Heart right ventricle (tissue), 16 donors: ENCODE data around the gene CIAPIN1. TPM values are rescaled to one million over a fixed set of nuclear protein-coding genes. Genes with fewer than 3 reads are reported as not detected.

Experiments
- ATAC-seq, 8 donors: fragments of 200-7000 bp; cut with Tn5 transposase; one replicate each; pipeline ENCODE4 v1.9.1; 2020; ENCODE audit warnings: mild to moderate bottlenecking in 8 of 8, moderate library complexity in 8 of 8, moderate number of reproducible peaks in 1 of 8
- DNase-seq, 2 donors: peaks; one replicate each; pipeline ENCODE4 v3.0.0-alpha.2; 2020
- H3K27ac ChIP-seq, 10 donors: fragments of 200-600 bp; sonication (generic) in 2 of 10; one replicate each; pipeline versions ENCODE4 v1.5.0 to v1.8.0; 2020 to 2022; ENCODE audit warnings: mild to moderate bottlenecking in 3 of 10
- H3K27me3 ChIP-seq, 7 donors: fragments of 200-600 bp; one replicate each; pipeline ENCODE4 v1.8.0; 2021 to 2022; ENCODE audit warnings: mild to moderate bottlenecking in 2 of 7
- H3K36me3 ChIP-seq, 9 donors: fragments of 200-600 bp; sonication (generic) in 1 of 9; one replicate each; pipeline versions ENCODE4 v1.5.0 to v1.8.0; 2020 to 2022; ENCODE audit warnings: mild to moderate bottlenecking in 2 of 9
- H3K4me1 ChIP-seq, 9 donors: fragments of 200-600 bp; sonication (generic) in 1 of 9; one replicate each; pipeline versions ENCODE4 v1.5.0 to v1.8.0; 2020 to 2022; ENCODE audit warnings: mild to moderate bottlenecking in 4 of 9
- H3K4me3 ChIP-seq, 10 donors: fragments of 200-600 bp; sonication (generic) in 2 of 10; one replicate each; pipeline versions ENCODE4 v1.5.0 to v1.8.0; 2020 to 2022; ENCODE audit warnings: mild to moderate bottlenecking in 7 of 10, moderate library complexity in 2 of 10
- H3K9me3 ChIP-seq, 11 donors: fragments of 200-600 bp in 10 of 11; sonication (generic) in 2 of 11; one replicate each; pipeline versions ENCODE4 v1.5.0 to v1.8.0; 2013 to 2022; ENCODE audit warnings: mild to moderate bottlenecking in 2 of 11, control low read depth in 1 of 11, moderate library complexity in 1 of 11
- CTCF ChIP-seq, 9 donors: fragments of 200-600 bp; sonication (generic) in 2 of 9; IDR thresholded peaks; one replicate each; pipeline versions ENCODE4 v1.5.0 to v1.8.0; 2021 to 2022; ENCODE audit warnings: antibody characterized with exemption in 9 of 9, mild to moderate bottlenecking in 5 of 9, moderate library complexity in 1 of 9
- WGBS, 2 donors: extraction: QIAGEN DNeasy Blood & Tissue Kit; methylation state at CpG; one replicate each; pipeline ENCODE4 v1.1.7; 2013; ENCODE audit warnings: inconsistent platforms in 1 of 2; 5-methylcytosine and 5-hydroxymethylcytosine counted together
- intact Hi-C, 10 donors: fragments of 100-400 bp; cut with DNase I; formaldehyde crosslinking; loops; one replicate each; pipeline versions ENCODE4 v1.11.1 to v1.14.2; 2022
- polyA plus RNA-seq, 2 donors: library from polyadenylated mRNA; stranded (reverse); fragments of 200-250 nt; gene quantifications; one replicate each; pipeline ENCODE4 v1.2.3, GENCODE V29; 2013
- total RNA-seq, 10 donors: library from RNA; stranded (reverse); fragmentation: NEBNext Ultra II Directional in 3 of 10; extraction: Animal tissue kit (Norgen Biotek cat#: 25700) in 3 of 10; gene quantifications; one replicate each; pipeline versions ENCODE4 v1.2.1 to v1.2.4, GENCODE V29; 2021 to 2023
- donor health status: Arrhythmogenic right ventricular cardiomyopathy.
- donor health status: ischemic (EF 13 %, LVEDD 7.1; RV severe dilation, severe dysfunction).
- donor health status: healthy with polysubstance abuse.
- donor health status: DM: no; HTN: yes; CAD: no.
- donor health status: DM: no; HTN: no; CAD: no.
- donor health status: ischemic (EF 25% LVEDD 6.9; RV normal size, moderate dysfunction).
- donor health status: ischemic (EF 25% LVEDD 5.7; RV mildly dilated, moderate dysfunction).
- donor health status: healthy.
- donor health status: DM: yes; HTN: yes; CAD: no.
- donor health status: Ischemic cardiomyopathy.
- donor health status: ischemic (EF 35%, LVEDD 5.7; RV mildly dilated, moderate dysfunction).
- donor health status: nonischemic (EF 11% LVEDD 7.7; RV severe dilation, severe dysfunction).
- donor health status: DM: yes; HTN: yes; CAD: no.
- donor health status: PGD.
- donor health status: ischemic (EF 29% LVEDD 5.4; RV normal size, mild dysfunction).
- donor health status: nonischemic (EF 23%, LVEDD 6.1; RV moderate dilation, normal function).

CIAPIN1 gene
- total and polyA plus RNA-seq, 12 donors, result 20.1 to 75.1 (median 61.0) TPM

- H3K4me3 ChIP-seq, result no peak overlapping the region
- ATAC-seq (no peak), DNase-seq (no peak)
- peaks cover 0 to 9% (median 0%) of the 10 kb centered on the region in 9 donors for H3K4me1 ChIP-seq
- H3K27me3 ChIP-seq, result no peaks in the 10 kb centered on the region
- no peaks in the 10 kb centered on the region for H3K36me3 ChIP-seq
- no peak for TF ChIP-seq CTCF (IDR thresholded peaks at IDR 0.05)
- H3K9me3 ChIP-seq, result no peaks in the 10 kb centered on the region
- no peak overlapping the region for H3K27ac ChIP-seq
- WGBS, 2 donors, result 89 to 92% methylated on average over 4 of the region's 4 CpGs
- intact Hi-C loops, result no loop called here
These were observed 50.4 kb downstream of the CIAPIN1 start for GRCh38 chr16:57396786-57397185.

DNA sequence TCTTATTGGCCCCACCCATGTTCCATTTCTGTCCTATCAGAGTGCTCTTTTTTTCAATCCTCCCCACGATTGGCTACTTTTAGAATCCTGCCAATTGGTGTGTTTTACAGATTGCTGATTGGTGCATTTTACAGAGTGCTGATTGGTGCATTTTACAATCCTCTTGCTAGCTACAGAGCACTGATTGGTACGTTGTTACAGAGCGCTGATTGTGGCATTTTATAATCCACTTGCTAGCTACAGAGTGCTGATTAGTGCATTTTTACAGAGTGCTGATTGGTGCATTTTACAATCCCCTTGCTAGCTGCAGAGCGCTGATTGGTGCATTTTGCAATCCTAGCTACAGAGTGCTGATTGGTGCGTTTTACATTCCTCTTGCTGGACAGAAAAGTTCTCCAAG lies 52.2 kb downstream of the CIAPIN1 start:
- WGBS, 2 donors, result 89 to 92% methylated on average over 5 of the region's 5 CpGs
- ATAC-seq, result no peak
- TF ChIP-seq CTCF (IDR thresholded peaks at IDR 0.05), result no peak

DNA sequence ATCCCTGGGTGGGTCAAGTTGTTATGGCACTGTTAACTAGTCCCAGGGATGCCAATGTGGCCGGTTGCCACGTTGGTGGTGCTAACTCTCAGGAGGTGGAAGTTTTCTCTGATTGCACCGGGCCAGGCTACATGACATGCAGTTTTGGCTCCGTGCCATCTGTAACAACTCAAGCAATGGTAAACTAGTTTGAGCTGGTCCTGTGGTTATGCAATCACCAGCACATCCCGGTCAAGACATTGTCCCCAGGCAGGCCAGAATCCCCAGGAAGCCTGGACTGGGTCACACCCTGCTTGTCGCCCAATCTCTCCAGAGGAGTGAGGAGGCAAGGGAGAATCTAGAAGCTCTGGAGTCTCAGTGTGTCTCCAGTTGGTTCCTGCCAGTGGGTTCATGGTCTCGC lies 52.7 kb downstream of the CIAPIN1 start:
- intact Hi-C loops, result no loop called here
- WGBS, 2 donors, result 46 to 59% methylated on average over 7 of the region's 7 CpGs
- H3K27ac ChIP-seq, result peak overlapping the region in 1 of 10 donors; percentile 22
- H3K9me3 ChIP-seq, result peaks cover 0 to 6% (median 0%) of the 10 kb centered on the region in 11 donors
- no peaks in the 10 kb centered on the region for H3K27me3 ChIP-seq
- no peaks in the 10 kb centered on the region for H3K36me3 ChIP-seq
- peak in 7 of 8 donors; percentile 44 to 84 (median 73) for ATAC-seq
- H3K4me1 ChIP-seq, result peaks cover 0 to 21% (median 16%) of the 10 kb centered on the region in 9 donors
- DNase-seq, result no peak
- no peak overlapping the region for H3K4me3 ChIP-seq
- TF ChIP-seq CTCF (IDR thresholded peaks at IDR 0.05), result no peak

More for the DNA sequence above, 52.2 kb downstream of the CIAPIN1 start:
- no peaks in the 10 kb centered on the region for H3K27me3 ChIP-seq
- DNase-seq, result no peak
- H3K9me3 ChIP-seq, result peaks cover 0 to 6% (median 0%) of the 10 kb centered on the region in 11 donors
- no peak overlapping the region for H3K4me3 ChIP-seq
- peak overlapping the region in 1 of 10 donors; percentile 22 for H3K27ac ChIP-seq
- intact Hi-C loops, result no loop called here
- peaks cover 0 to 21% (median 16%) of the 10 kb centered on the region in 9 donors for H3K4me1 ChIP-seq
- H3K36me3 ChIP-seq, result no peaks in the 10 kb centered on the region

DNA sequence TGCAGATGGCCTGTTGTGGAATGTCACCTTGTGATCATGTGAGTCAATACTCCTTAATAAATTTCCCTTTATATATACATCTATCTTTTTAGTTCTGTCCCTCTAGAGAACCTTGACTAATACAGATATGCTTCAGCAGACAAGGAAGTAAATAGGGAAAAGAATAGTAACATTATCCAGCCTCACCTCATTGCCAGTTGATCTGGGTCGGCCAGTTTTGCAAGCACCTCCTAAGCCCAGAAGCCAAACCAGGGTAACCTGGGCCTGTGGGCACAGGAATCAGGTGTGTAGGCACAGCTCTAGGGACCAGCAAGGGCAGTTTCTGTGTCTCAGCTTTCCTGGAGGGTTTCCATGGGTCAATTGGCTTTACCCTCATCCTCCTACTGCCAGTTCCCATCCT lies 54.5 kb downstream of the CIAPIN1 start:
- H3K27me3 ChIP-seq, result no peaks in the 10 kb centered on the region
- ATAC-seq (no peak), DNase-seq (no peak)
- no peaks in the 10 kb centered on the region for H3K36me3 ChIP-seq
- H3K4me1 ChIP-seq, result peaks cover 0 to 33% (median 24%) of the 10 kb centered on the region in 9 donors
- 31 to 93% methylated on average over 1 of the region's 1 CpG for WGBS, 2 donors
- H3K4me3 ChIP-seq, result no peak overlapping the region
- no peak for TF ChIP-seq CTCF (IDR thresholded peaks at IDR 0.05)
- peaks cover 0 to 6% (median 0%) of the 10 kb centered on the region in 11 donors for H3K9me3 ChIP-seq
- no peak overlapping the region for H3K27ac ChIP-seq
- intact Hi-C loops, result no loop called here
